Aorta (tissue), 5 donors: ENCODE data around the gene GARIN6. TPM values are rescaled to one million over a fixed set of nuclear protein-coding genes. Genes with fewer than 3 reads are reported as not detected.
"Not testable (repeated sequence)": the region's sequence is repeated elsewhere in the genome, so short reads cannot be mapped to it uniquely, and the experiment has no call there.

Experiments
- ATAC-seq: fragments of 200-7000 bp; cut with Tn5 transposase; one replicate; pipeline ENCODE4 v1.9.1; 2022; ENCODE audit warnings: moderate library complexity; ENCODE audit not compliant: low FRiP score
- DNase-seq, 2 donors: peaks; one replicate each; pipeline ENCODE4 v3.0.0-alpha.2; 2020
- H3K27ac ChIP-seq, 2 donors: one replicate each; pipeline ENCODE4 v1.5.1; 2013; ENCODE audit warnings: low read length in 2 of 2, mild to moderate bottlenecking in 2 of 2, moderate library complexity in 2 of 2, control low read depth in 1 of 2, inconsistent platforms in 1 of 2, low read depth in 1 of 2
- H3K27me3 ChIP-seq, 2 donors: one replicate each; pipeline ENCODE4 v1.6.1; 2013; ENCODE audit warnings: control low read depth in 1 of 2, low read length in 1 of 2, mild to moderate bottlenecking in 1 of 2, moderate library complexity in 1 of 2; ENCODE audit not compliant: insufficient read depth in 2 of 2, control insufficient read depth in 1 of 2
- H3K36me3 ChIP-seq, 2 donors: one replicate each; pipeline ENCODE4 v1.6.1; 2013; ENCODE audit warnings: control low read depth in 1 of 2, low read length in 1 of 2, mild to moderate bottlenecking in 1 of 2; ENCODE audit not compliant: insufficient read depth in 2 of 2, control insufficient read depth in 1 of 2
- H3K4me1 ChIP-seq, 2 donors: one replicate each; pipeline ENCODE4 v1.6.1; 2013; ENCODE audit warnings: low read length in 2 of 2, control low read depth in 1 of 2, mild to moderate bottlenecking in 1 of 2, moderate library complexity in 1 of 2; ENCODE audit not compliant: insufficient read depth in 2 of 2, control insufficient read depth in 1 of 2
- H3K4me3 ChIP-seq, 2 donors: one replicate each; pipeline ENCODE4 v1.5.1; 2013; ENCODE audit warnings: low read length in 2 of 2, control low read depth in 1 of 2, mild to moderate bottlenecking in 1 of 2
- H3K9me3 ChIP-seq: one replicate; pipeline ENCODE4 v1.6.1; 2013; ENCODE audit warnings: mild to moderate bottlenecking, low read length; ENCODE audit not compliant: control insufficient read depth
- WGBS, 2 donors: extraction: QIAGEN DNeasy Blood & Tissue Kit; methylation state at CpG; one replicate each; pipeline ENCODE4 v1.1.7; 2013; 5-methylcytosine and 5-hydroxymethylcytosine counted together
- intact Hi-C, 2 donors: fragments of 100-400 bp; cut with DNase I; formaldehyde crosslinking; loops; one replicate each; pipeline versions ENCODE4 v1.14.2 to v1.15.0; 2022
- polyA plus RNA-seq, 2 donors: library from polyadenylated mRNA; stranded (reverse); fragments of 200-250 nt; gene quantifications; one replicate each; pipeline ENCODE4 v1.2.3, GENCODE V29; 2013
- total RNA-seq, 2 donors: library from RNA; stranded (reverse); fragmentation: NEBNext Ultra II Directional; extraction: Animal tissue kit (Norgen Biotek cat#: 25700); gene quantifications; one replicate each; pipeline ENCODE4 v1.2.1, GENCODE V29; 2021
- donor health status: healthy with polysubstance abuse.
- donor health status: Bipolar disorder and iron deficiency.
- donor health status: DM: no; HTN: no; CAD: no.
- donor health status: DM: no; HTN: no; CAD: no.
- donor health status: DM: yes; HTN: yes; CAD: no.

Gene GARIN6
- total and polyA plus RNA-seq, 4 donors, result not detected

- ATAC-seq, H3K4me1 ChIP-seq, H3K36me3 ChIP-seq, intact Hi-C loops, H3K27me3 ChIP-seq, H3K27ac ChIP-seq, H3K4me3 ChIP-seq, DNase-seq, H3K9me3 ChIP-seq: not testable (repeated sequence)
- WGBS, 2 donors, result 90 to 92% methylated on average over 2 of the region's 2 CpGs
Observed at GRCh38 chr12:99624591-99624990, 23.0 kb upstream of the GARIN6 start.

GRCh38 chr12:99627459-99627858, 20.1 kb upstream of the GARIN6 start:
- Histone ChIP-seq H3K4me1 (no peaks in the 10 kb centered on the region), H3K27ac (no peak overlapping the region), H3K4me3 (no peak overlapping the region), H3K36me3 (no peaks in the 10 kb centered on the region), H3K27me3 (no peaks in the 10 kb centered on the region), H3K9me3 (no peaks in the 10 kb centered on the region)
- intact Hi-C loops, result no loop called here
- WGBS, 2 donors, result 83 to 87% methylated on average over 2 of the region's 2 CpGs
- no peak for ATAC-seq
- DNase-seq, result no peak

DNA sequence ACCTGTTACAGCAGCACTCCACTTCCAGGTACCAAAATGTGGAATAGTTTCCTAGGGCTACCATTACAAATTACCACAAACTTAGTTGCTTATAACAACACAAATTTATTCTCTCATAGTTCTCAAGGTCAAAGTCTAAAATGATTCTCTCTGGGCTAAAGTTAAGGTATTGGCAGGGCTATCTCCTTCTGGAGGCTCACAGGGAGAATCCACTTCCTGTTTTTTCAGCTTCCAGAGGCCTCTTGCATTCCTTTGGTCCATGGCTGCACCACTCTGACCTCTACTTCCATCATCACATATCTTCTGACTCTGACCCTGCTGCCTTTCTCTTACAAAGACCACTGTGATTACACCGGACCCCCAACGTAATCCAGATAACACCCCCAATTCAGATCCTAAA, 2.9 kb upstream of the GARIN6 start:
- 79 to 83% methylated on average over 2 of the region's 2 CpGs for WGBS, 2 donors
- Histone ChIP-seq H3K4me1 (no peaks in the 10 kb centered on the region), H3K4me3 (no peak overlapping the region), H3K36me3 (peaks cover 0 to 1% of the 10 kb centered on the region in 2 donors), H3K27me3 (no peaks in the 10 kb centered on the region), H3K9me3 (no peaks in the 10 kb centered on the region), H3K27ac (no peak overlapping the region)
- DNase-seq, result no peak
- intact Hi-C loops, result no loop called here
- no peak for ATAC-seq

- intact Hi-C loops, result no loop called here
- ATAC-seq, result no peak
- H3K27ac ChIP-seq, result no peak overlapping the region
- WGBS, 2 donors, result 93 to 96% methylated on average over 14 of the region's 14 CpGs
- H3K27me3 ChIP-seq, result no peaks in the 10 kb centered on the region
- peaks cover 0 to 1% of the 10 kb centered on the region in 2 donors for H3K36me3 ChIP-seq
- no peaks in the 10 kb centered on the region for H3K9me3 ChIP-seq
- no peaks in the 10 kb centered on the region for H3K4me1 ChIP-seq
- no peak for DNase-seq
- no peak overlapping the region for H3K4me3 ChIP-seq
Observed at GRCh38 chr12:99648183-99648582, 630 bp downstream of the GARIN6 start.

DNA sequence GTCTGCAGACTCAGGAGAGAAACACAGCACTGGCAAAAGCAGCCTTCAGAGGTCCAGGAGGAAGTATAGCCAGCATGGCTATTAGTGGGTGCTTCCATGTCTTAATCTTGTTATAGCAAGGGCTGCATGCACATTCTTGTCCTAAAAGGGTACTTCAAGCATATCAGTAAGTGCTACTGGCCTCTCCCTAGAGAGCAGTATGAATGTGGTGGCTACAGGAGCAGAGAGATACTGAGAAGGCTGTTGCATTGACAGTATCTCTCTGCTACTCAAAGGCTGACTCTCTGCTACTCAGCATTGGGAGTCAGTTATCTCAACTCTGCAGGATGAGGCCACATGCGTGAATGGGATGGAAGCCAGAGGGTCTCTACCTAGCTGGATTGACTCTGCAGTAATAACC, 2.0 kb downstream of the GARIN6 start:
- DNase-seq, result no peak
- H3K4me1 ChIP-seq, result no peaks in the 10 kb centered on the region
- intact Hi-C loops, result no loop called here
- peaks cover 0 to 1% of the 10 kb centered on the region in 2 donors for H3K36me3 ChIP-seq
- H3K27me3 ChIP-seq, result no peaks in the 10 kb centered on the region
- no peak overlapping the region for H3K27ac ChIP-seq
- no peak for ATAC-seq
- WGBS, 2 donors, result 58 to 65% methylated on average over 1 of the region's 1 CpG
- no peak overlapping the region for H3K4me3 ChIP-seq
- no peaks in the 10 kb centered on the region for H3K9me3 ChIP-seq

DNA sequence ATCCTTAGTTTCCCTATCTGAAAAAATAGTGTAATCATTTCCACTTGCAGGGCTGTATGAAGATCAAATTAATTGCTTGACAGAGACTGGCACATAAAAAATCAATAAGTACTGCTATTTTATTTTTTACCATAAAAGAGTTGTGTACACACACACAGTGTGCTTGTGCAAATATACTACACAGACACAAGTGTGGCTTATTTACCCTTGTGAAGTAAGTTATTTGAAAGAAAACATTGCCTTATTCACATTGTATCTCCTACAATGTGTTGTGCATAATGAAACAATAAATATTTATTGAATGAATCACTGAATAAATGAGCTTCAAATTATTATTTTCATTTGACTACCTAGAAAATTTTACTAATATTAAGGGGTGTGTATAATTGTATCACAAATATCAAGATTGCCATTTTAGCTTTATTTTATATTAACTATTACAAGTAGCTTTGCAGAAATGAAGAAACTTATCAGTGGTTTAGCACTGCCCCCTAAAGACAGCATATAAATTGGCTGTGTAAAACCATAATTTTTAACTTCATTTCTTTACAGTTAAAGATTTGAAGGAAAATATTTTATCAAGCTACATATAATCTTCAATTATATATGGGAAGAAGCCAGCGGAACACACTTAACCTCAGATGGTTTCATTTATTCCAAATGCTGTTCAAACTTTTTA, 11.3 kb downstream of the GARIN6 start:
- ATAC-seq (no peak), DNase-seq (no peak)
- Histone ChIP-seq H3K9me3 (no peaks in the 10 kb centered on the region), H3K36me3 (no peaks in the 10 kb centered on the region), H3K27ac (no peak overlapping the region), H3K27me3 (no peaks in the 10 kb centered on the region), H3K4me3 (no peak overlapping the region), H3K4me1 (no peaks in the 10 kb centered on the region)
- 78 to 83% methylated on average over 1 of the region's 1 CpG for WGBS, 2 donors
- intact Hi-C loops, result loop anchor here in 1 of 2 donors (5.0 kb wide), 1 partner anchor 617 kb away; no protein-coding TSS in a partner anchor

GRCh38 chr12:99670635-99671034, 23.1 kb downstream of the GARIN6 start:
- H3K4me3 ChIP-seq, result no peak overlapping the region
- H3K4me1 ChIP-seq, result no peaks in the 10 kb centered on the region
- no peak for DNase-seq
- 53 to 72% methylated on average over 1 of the region's 1 CpG for WGBS, 2 donors
- no peaks in the 10 kb centered on the region for H3K36me3 ChIP-seq
- no peaks in the 10 kb centered on the region for H3K27me3 ChIP-seq
- H3K9me3 ChIP-seq, result no peaks in the 10 kb centered on the region
- ATAC-seq, result no peak
- no peak overlapping the region for H3K27ac ChIP-seq
- intact Hi-C loops, result loop anchor here in 1 of 2 donors (10.0 kb wide), 1 partner anchor 74 kb away; no protein-coding TSS in a partner anchor

GRCh38 chr12:99680276-99680675, 32.7 kb downstream of the GARIN6 start:
- Histone ChIP-seq H3K4me3 (no peak overlapping the region), H3K4me1 (no peaks in the 10 kb centered on the region), H3K36me3 (no peaks in the 10 kb centered on the region), H3K27me3 (no peaks in the 10 kb centered on the region), H3K27ac (no peak overlapping the region), H3K9me3 (no peaks in the 10 kb centered on the region)
- intact Hi-C loops, result no loop called here
- 78 to 88% methylated on average over 4 of the region's 4 CpGs for WGBS, 2 donors
- DNase-seq, result no peak
- no peak for ATAC-seq

- H3K4me1 ChIP-seq, result no peaks in the 10 kb centered on the region
- peaks cover 0 to 3% of the 10 kb centered on the region in 2 donors for H3K36me3 ChIP-seq
- DNase-seq (no peak), ATAC-seq (no peak)
- no peaks in the 10 kb centered on the region for H3K27me3 ChIP-seq
- no peak overlapping the region for H3K27ac ChIP-seq
- no peak overlapping the region for H3K4me3 ChIP-seq
- intact Hi-C loops, result no loop called here
- WGBS, 2 donors, result 83 to 91% methylated on average over 1 of the region's 1 CpG
- H3K9me3 ChIP-seq, result peaks cover 2% of the 10 kb centered on the region
Observed at GRCh38 chr12:99686142-99686541, 38.6 kb downstream of the GARIN6 start.
